GM23248 (cell line): Measurements from ENCODE around the gene MAP3K9.

Source experiments
- EZH2 ChIP-seq: fragments of 200-600 bp; sonication (generic); IDR thresholded peaks from 2 replicates; pipeline ENCODE4 v1.6.1; 2018; ENCODE audit warnings: antibody characterized with exemption, mild to moderate bottlenecking; ENCODE audit not compliant: insufficient read depth, poor library complexity, severe bottlenecking
- EZH2phosphoT487 ChIP-seq: fragments of 200-600 bp; sonication (generic); IDR thresholded peaks from 2 replicates; pipeline ENCODE4 v1.6.1; 2018; ENCODE audit warnings: antibody characterized with exemption, moderate library complexity, mild to moderate bottlenecking, low read depth; ENCODE audit not compliant: insufficient read depth

DNA sequence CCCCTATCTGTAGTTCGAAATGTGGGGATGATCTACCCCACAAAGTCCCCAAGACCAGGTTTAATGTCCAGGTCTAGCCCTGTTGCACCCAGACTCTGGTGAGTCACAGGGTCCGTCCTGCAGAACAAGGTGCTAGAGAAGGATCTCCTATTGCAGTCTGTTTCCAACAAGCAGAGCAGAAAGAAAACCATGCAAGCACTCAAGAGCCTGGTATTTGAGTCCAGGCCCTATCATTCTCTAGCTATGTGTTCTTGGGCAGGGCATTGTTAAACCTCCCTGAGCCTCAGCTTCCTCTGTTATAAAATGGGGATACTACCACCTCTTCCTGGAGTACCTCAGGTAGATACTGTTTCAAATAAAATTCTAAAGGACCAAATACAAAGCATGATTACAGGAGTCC is 24.4 kb downstream of the MAP3K9 start:
- TF ChIP-seq EZH2phosphoT487 (no peak), EZH2 (no peak)
